GM21825 (cell line): Measurements from ENCODE around the gene CNTFR.
"Not testable (repeated sequence)": the region's sequence is repeated elsewhere in the genome, so short reads cannot be mapped to it uniquely, and the experiment has no call there.

Experiments
- ATAC-seq: cut with Tn5 transposase; IDR thresholded peaks from one replicate; pipeline ENCODE4 v1.9.1; 2021; ENCODE audit warnings: mild to moderate bottlenecking, moderate library complexity; ENCODE audit not compliant: unreplicated experiment

The CNTFR gene

DNA sequence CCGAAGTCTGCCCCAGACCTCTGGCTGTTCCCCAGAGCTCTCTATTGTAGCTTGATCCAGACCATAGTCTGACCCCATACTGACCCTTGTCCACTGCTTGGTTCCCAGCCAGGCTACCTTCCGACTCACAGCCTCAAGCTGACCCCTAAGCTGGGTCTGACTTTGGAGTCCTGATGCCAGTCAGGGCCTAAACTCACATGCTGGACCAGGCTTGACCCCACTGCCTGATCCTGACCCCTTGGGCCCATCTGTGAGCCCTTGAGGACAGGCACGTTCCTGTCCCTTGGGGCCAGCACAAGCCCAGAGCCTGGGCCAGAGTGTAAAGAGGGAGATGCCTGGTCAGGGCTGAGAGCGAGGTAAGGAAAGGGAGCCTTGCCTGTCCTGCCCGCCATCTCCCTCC lies 34.0 kb downstream of the CNTFR start:
- no peak for ATAC-seq

DNA sequence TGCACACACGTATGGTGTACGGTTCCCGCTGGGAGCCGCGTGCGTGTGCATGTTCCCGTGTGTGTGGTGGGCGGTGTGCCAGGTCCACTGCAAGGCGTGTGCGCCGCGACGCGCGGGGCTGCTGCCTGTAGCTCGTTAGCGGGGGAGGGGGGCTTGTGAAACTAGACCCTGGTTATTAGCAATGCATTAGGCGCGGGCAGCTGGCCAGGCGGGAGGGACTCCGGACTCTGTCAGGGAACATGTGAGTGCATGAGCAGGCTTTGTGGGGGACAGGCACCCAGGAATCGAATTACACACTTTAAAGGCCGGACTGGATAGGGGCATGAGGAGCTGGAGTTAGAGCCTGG lies 34.5 kb downstream of the CNTFR start:
- ATAC-seq: no peak

DNA sequence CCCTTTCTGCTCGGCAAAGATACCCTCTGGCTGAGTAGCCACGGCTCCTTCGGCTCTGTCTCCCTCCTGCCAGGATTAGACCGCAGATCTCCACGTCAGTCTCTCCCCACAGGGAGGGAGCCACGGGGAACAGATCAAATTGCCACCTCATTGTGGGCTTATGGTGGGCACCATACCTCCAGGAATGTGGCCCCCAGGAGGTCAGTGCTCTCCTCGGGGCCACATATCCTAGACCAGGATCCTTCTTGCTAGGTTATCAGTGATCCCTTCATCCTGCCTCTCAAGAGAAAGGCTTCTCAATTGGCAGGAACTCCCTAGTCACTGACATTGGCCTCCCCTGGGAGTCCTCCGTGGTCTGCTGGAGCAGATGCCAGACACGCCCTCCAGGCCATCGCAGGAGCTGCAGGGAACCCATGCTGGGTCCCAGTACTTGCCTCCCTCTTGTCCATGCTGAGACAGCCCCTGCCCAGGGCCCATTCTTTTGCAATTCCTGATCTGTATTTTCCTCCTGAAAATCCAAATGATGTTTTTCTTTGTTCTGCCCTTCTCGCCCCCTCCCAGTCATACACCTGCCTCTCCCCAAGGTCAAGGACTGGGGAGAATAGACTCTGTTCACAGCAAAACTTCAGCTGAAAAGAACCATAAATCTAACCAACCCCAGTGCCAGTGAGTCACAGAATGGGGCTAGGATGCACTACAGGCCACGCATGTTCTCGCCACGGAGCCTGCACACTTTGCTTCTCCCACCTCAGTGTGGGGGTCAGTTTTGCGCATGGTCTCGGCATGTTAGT lies 35.1 kb downstream of the CNTFR start:
- ATAC-seq: no peak

DNA sequence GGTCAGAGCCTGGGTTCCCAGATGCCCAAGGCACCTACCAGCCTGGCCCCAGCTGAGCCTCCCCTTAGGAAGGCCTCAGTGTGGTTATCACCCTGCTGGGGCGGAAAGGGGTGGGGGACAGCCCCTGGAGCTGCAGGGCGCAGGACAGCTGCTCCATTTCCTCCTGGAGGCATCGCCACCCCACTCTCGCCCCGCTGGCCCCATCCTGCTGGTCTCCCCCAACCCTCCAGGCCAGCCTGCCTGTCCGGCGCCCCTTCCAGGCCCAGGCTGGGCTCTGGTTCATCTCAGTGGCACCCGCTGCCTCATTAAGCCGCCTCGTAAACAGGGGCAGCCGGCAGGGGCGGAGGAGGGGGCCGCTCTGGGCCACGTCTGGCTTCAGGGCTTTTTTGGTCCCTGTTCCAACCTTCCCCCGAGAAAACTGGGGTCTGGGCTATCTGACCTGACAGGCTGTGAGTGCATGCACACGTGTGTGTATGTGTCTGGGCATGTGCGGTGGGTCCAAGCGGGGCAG lies 36.0 kb downstream of the CNTFR start:
- ATAC-seq: no peak

DNA sequence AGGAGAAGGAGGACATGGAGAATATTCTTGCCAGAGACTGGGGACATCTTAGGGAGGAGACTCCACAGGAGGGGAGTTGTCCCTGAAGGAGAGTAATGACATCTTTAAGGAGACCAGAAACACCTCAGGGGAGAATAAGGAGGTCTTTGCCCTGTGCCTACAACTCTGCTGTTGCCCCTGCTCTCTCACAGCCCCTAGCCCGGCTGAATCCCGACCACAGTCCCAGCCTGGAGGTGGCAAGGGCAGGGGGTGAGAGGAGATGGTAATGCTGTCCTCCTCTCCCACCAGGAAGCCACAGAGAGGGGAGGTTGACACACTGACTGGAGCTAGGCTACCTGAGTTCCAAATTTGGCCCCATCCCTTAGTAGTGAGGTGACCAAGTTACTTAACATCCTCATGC lies 36.5 kb downstream of the CNTFR start:
- ATAC-seq: no peak

DNA sequence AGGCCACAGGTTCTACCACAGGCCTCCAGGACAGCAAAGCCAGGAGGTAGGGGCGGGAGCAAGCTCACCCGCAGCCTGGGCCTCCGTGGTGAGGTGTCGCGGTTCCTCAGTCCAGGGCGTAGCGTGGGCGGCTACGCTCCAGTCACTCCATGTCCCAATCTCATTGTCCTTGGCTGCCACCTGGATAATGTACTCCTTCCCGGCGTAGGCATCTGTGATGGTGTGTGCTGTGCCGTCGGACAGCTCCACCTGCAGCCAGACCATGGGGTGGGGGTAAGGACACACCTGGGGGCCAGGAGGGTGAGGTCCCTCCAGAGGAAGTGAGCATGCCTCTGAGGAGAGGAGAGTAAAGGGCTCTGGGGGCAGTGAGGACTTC lies 36.9 kb downstream of the CNTFR start:
- ATAC-seq: no peak

DNA sequence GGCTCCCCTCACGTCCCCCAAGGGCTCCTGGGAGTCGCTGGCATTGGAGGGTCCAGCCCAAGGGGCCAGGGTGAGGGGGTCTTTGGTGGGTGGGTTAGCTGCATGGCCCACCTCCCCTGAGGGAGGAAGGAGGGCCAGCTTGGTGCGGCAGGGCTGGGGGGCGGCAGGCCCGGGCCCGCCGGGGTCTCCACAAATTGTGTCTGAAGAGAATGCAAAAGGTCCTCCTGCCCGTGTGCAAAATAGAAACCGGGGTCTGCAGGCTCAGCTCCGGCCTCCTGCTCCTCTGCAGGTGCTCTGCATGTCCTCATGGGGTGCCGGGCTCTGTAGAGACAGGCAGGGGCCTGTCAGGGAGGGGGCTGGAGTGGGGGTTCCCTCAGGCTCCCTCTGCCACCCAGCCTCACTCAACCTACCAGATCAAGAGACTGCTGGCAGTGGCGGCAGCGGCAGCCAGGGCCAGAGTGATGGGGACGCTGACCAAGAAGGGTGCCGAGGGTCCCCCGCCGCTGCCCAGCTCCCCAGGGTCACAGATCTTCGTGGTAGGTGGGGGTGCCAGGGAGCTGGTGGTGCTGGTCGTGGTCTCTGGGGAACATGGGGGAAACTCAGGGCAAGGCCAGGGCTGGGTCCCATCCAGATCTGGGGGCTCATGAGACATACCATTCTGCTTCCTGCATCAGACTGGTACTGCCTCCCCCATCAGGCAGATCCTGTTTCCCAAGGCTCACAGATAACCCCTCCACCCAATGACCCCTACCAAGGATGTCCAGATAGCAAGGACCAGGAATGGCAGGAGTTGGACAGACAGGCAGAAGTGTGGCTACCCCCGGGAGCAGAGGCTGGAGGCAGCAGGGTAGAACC lies 37.5 kb downstream of the CNTFR start:
- no peak for ATAC-seq

DNA sequence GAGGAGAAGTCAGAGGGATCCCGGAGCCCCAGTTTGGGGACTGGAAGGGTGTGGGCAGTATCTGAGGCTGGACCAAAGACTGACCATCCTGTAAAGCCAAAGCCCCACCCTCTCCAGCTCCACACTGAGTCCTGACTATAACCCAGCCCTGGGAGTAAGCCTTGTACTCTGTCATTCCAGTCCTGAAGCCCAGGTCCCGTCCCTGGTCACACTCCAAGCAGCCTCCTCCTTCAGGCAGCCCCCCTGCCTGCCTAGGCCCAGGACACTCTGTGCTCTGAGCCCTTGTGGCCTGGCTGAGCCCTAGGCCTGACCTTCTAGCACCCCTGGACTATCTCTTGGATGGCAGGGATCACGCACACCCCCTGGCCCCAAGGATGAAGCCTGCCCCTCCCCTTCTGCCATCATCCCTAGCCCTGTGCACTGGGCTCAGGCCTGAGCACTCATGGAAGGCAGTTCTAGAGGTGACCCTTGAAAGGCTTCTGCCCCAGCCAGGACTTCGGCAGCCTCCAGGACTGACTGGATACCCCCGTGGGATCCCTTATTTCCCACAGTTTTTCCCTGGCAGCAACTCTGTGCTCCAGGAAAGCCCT lies 38.7 kb downstream of the CNTFR start:
- ATAC-seq: no peak

DNA sequence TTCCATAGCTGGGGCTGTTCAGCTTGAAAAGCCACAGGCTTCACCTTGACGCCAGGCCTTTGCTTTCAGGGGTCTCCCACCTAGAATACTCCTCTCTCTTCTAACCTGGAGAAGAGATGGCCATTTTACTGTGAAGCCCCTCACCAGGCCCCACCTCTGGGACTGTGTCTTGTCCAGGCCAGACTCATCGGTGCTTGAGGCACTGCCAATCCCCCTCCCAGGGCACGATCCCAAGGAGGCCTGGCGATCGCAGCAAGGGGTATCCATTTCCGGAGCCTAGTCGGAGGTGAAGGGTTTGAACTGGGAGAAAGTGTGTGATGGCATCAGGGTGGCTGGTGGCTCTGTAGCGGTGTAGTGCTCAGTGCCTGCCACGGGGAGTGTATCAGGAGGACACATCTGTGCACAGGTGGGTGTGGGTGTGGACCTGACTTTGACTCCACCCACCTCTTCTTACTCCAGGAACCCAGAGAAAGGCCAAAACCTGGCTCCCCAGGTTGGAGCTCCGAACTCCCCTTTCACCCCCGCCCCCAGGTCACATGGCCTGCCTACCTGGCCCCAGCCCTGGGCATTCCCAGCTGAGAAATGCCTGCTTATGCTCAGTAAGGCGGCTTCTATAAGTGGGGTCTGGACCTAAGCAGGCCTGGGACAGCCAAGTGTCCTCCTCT lies 39.4 kb downstream of the CNTFR start:
- ATAC-seq: no peak

DNA sequence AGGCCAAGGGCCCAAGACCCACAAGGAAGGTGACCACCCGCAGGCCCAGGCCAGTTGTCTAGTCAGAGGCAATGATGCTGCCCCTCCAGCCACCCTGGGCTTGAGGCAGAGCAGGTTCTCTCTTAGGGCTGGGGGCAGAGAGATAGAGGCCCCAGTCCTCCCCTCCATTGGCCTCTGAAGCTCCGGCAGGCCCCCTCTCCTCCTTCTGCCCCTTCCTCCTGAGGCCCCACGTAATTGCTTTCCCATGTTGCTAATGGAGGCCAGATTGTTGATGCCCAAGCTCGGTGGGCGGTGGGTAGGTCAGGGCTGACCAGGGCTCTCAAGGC lies 40.2 kb downstream of the CNTFR start:
- no peak for ATAC-seq

DNA sequence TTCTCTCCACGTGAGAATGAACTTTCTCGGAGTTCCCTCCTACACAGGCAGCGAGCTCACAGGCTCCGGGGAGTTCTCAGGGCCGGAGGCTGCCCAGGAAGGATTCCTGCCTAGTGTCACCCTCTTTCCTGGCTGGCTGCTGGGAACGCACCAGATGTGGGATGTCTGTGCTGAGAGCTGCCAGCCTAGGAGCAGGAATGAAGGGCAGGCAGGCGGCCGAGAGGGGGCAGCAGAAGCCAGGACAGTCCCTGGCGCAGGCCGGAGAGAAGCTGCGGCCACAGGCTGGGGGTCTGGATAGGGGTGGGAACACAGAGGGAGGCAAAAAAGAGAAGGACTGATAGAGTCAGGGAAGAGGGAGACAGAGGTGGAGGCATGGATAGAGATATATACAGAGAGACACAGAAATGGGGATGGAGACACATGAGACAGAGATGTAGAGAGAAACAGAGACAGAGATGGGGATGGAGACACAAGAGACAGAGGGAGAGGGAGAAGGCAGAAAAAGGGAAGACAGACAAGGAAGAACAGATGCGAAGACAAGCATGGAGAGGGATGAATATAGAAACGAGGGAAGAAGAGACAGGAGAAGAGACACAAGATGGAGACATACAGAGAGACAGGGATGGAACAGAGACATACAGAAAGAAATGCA lies 41.4 kb downstream of the CNTFR start:
- no peak for ATAC-seq

DNA sequence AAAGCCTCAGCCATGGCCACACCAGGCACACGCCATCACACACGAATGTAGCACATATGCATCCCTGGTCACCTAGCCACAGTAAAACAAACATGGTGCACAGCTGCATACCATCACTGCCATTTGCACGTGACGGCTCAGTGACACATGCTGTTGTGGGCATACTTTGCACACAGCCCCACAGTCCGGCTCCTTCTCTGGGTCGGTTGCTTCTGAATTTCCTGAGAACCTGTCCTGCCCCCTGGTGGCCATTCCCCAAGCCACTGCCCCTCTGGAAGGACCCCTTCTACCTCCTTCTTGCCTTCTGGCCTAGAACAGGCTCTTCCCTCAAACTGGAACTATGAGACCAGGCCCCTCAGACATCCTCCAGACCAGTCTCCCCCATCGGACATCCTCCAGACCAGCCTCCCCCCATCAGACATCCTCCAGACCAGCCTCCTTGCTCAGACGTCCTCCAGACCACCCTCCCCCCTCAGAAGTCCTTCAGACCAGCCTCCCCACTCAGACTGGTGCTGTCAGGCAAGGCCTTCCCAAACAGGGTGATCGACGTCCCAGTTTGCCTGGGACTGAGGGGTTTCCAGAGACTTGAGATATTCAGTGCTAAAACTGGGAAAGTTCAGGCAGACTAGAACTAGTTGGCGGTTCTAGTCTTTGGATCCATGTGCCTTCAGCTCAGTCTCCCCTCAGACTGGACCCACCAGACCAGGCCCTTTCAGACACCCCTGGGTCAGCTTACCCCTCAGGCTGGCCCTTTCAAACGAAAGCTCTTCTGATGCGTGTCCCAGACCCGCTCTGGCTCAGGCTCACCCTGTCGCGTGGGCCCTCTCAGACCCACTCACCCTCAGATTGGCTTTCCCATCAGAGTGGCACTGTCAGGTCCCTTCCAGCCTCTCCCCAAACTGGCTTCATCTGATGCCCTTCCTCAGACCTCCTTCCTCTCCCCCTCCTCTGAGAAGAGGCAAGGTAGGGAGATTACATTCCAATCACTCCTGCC lies 42.4 kb downstream of the CNTFR start:
- no peak for ATAC-seq

DNA sequence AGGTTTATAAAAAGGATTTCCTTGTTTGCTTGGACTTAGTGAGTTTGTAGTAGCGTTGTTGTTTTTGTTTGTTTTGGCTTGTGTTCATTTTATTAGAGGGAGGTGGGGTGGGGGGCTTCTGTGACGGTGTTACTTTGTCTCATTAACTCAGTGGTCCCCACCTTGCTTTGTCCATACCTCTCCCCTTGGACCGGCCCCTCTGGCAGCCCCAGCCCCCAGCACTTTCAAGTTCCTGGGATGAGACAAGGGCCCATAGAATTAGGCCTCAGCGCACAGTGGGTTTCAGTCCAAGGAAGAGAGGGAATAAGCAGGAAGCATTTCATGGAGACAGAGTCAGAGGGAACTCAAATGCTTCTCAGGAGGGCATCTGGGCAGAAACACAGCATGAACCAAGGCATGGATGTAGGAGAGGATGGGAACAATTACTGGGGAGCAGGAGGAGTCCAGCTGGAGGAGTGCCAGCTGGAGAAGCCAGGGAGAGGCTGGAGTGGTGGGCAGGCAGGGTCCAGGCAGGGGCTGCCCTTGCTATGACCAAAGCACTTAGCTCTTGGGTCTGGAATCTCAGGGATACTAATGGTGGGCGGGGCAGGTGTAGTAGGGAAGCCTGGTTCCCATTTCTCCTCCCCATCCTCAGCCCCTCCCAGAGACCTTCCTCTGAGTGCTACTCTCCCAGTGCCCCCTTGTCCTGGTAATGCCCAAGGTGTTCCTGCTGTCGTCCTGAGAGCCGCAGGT lies 43.3 kb downstream of the CNTFR start:
- ATAC-seq: no peak

DNA sequence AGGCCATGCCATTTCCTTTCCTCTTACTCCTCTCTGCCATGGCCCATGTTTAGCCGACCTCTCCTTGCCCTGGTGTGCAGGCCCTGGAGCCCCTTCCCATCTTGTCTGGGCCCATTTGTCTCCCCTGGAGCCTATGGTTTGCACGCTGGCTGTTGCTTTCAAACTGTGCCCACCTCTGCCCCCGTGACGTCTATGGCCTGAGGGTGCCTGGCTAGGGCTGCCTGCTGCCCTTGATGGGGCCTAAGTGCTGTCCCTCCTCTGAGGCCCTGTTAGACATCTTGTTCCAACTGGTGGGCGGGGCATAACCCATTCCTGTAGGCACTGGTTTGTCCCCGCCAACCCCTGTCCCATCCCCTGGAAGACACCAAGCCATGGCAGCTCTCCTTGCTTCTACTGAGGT lies 44.0 kb downstream of the CNTFR start:
- no peak for ATAC-seq

DNA sequence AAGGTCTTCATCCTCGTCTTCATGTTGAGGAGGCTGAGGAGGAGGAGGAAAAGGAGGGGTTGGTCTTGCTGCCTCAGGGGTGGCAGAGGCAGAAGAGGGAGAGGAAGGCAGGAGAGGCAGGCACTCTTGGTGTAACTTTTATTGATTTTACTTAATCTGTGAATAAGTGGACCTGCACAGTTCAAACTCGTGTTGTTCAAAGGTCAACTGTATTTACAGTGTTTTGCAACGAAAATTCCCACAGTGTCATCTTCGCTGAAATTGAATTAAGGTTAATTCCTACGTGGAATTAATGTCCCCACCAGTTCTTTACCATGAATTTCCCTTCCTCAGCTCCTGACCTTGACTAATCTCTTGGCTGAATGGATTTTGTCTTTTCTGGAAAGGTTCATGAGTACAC lies 45.5 kb downstream of the CNTFR start:
- no peak for ATAC-seq

DNA sequence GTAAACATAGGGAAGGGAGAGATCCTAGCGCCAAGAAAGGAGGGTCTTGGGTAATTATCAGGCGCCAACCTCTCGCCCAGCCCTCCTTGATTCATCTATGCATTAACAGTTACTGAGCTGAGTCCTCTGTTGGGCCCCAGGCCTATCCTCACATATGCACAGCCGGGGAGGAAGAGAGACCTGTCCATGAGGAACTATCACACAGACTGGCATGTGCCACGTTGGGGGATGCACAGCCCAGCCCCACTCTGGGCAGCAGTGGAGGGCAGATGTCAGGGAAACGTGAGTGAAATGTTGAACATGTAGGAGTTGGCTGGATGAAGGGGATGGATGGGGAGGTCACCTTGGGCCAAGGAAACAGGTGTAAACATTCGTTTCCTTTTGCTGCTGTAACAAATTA lies 48.0 kb downstream of the CNTFR start:
- ATAC-seq: no peak

DNA sequence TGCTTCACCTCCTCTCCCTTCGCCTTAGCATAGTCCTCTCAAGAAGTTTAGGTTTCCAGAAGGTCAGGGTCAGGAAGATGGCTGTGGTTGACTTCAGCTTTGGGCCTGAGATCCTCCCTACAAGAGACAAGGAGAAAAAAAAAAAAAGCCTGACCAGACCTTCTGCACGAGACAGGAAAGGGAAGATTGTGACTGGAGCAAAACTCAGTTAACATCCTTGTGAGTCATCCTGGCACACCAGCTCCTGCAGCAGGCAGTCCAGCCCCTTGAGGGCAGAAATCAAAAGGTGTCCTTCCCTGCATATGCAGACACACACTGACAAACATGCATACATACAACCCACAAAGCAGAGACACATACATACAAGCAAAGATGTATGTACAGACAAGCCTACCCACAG lies 48.7 kb downstream of the CNTFR start:
- no peak for ATAC-seq

DNA sequence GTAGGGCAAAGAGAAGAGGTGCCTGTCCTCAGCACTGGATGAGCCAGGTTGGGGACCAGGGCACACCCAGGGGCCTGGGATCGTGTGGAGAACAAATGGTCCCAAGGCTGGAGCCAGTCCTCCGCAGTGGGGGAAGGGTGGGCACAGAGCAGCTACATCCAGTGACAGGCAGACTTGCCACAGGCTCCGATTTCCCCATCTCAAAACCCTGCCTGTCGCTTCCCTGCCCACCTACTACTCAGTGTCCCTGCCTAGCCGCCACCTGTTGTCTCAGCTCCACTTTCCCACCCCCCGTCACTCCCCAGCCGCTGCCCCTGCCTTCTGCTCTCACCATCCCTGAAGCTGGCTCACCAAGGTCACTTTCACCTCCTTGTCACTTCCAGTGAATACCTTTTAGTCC lies 52.8 kb downstream of the CNTFR start:
- no peak for ATAC-seq

DNA sequence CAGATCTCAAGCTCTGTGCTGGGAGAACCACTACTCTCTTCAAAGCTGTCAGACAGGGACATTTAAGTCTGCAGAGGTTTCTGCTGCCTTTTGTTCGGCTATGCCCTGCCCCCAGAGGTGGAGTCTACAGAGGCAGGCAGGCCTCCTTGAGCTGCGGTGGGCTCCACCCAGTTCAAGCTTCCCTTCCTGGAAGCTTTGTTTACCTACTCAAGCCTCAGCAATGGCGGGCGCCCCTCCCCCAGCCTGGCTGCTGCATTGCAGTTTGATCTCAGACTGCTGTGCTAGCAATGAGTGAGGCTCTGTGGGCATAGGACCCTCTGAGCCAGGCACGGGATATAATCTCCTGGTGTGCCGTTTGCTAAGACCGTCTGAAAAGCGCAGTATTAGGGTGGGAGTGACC lies 57.5 kb downstream of the CNTFR start:
- not testable (repeated sequence) for ATAC-seq
